SH-SY5Y (cell line): ENCODE data around the gene TFE3.

Source experiments
- GATA2 ChIP-seq: IDR thresholded peaks from 2 replicates; pipeline ENCODE4 v1.6.1; 2011; ENCODE audit warnings: mild to moderate bottlenecking, low read depth, low read length
- GATA3 ChIP-seq: IDR thresholded peaks from 2 replicates; pipeline ENCODE4 v1.6.1; 2011; ENCODE audit warnings: low read depth, mild to moderate bottlenecking, low read length, moderate library complexity

The TFE3 gene

DNA sequence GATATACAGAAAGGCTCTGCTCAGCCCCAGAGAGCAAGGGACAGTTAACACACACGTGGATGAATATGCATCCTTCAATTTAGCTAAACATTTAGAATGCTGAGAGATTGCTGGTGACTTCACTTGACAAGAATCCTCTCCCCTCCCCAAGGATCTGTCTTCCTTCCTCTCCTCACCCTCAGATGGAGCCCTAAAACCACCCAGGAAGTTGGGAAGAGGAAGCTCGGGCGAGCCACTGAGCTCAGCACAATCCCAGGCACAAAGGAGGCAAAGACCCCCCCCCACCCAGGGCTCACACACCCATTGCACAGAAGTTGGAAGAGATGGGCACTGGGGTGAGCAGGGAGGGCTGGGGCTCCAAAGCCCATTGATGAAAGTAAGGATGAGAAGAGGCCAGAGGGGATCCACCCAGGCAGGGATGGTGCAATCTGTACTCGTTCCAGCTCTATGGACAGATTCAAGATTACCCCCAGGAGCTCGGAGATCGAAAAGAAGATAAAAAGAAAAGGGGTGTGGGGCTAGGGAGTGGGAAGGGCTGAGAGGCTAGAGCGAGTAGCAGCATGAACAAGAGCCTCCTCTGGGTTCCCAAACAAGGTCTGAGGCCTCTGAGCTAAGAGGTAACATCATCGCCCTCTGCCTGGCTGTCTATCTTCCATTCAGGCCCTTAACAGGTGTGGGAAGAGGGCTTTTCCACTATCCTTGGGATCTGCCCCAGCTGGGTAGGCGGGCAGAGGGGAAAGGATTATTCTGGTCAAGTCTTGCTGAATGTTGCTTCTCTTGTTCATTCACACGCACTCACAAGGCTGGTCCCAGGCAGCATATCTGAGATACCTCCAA lies 1.2 kb downstream of the TFE3 start:
- TF ChIP-seq GATA3 (no peak), GATA2 (peak; percentile 24; the same call in 1 of the 2 replicates)

DNA sequence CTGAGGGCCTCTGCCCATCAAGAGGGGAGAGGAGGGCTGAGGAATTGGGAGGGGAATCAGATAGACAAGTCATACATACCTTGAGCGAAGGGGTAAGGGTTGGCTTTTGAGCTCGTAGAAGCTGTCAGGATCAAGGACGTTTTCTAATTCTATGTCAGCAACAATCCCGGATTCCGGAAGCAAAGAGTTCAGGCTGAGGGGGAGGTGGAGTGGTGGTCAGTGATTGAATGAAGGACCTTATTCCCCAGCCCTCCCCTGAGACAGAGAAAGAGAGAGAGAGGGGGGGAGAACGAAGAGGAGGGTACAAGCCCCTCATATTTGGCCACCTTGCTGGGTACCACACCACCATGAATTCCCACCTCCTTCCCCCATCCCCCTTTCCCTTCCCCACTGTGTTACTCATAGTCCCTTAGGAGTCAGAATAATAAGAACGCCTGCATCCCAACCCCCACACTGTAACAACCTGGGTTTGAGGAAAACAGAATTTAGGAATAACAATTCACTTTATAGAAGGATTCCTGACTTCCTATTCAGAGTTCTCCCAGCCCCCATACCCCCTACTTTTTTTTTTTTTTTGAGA lies 2.7 kb downstream of the TFE3 start:
- TF ChIP-seq GATA2 (no peak), GATA3 (no peak)

DNA sequence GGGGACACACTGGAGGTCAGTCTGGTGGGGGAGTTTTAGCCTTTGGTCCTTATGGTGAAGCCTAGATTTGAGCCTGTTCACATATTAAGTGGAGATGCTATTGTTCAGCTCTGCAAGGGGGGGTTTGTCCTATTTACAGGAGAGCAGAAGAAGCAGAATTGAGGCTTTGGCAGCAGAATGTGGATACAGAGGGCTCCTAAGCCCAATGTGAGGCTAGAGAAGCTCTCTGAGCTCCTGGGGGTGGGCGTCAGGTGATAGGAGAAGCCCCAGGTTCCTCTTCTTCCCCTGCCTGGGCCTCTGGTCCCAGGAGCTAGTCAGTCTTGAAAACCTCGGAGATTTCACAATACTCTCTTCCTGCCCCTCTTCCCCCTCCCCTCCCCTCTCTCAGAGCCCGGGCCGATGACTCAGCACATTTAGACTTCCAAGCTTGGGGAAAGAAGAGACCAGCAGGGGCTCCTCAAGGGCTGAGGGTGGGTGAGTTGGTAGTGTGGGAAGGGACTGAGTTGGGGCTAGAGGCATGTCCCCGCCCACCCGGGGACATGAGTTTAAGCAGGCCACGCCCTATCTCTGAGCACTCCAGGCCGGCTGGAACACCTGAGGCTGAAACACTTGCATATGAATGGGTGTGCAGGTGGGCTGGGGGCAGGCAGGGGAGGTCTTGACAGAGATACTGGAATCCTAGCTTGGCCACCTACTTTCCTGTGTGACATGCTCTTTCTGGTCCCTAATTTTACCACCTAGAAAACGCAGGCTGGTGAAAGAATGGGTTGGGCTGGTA lies 3.4 kb downstream of the TFE3 start:
- TF ChIP-seq GATA2 (no peak), GATA3 (no peak)

DNA sequence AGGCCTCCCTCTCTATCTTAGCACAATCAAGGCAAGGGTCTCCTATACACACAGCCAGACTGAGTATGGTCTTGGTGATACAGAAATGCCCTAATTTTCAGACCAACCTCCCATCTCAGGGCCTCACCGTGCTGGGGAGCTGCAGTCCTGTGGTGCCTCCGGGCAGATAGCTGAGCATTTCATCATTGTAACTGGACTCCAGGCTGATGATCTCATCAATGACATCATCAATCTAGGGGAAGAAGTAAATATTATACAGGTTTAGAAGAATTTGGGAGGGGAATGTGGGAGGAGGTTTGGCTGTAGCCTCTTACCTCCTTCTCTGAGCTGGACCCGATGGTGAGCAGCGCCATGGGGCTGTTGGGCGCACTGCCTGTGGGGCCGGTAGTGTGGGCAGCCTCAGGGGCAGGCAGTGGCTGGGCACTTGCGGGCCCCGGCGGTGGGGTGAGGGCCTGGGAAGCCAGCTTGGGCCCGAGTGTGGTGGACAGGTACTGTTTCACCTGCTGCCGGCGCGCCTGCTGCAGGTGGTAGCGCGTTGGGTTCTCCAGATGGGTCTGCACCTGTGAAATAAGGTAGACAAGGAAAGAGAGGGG lies 5.2 kb downstream of the TFE3 start:
- TF ChIP-seq GATA2: no peak
- TF ChIP-seq GATA3: no peak

DNA sequence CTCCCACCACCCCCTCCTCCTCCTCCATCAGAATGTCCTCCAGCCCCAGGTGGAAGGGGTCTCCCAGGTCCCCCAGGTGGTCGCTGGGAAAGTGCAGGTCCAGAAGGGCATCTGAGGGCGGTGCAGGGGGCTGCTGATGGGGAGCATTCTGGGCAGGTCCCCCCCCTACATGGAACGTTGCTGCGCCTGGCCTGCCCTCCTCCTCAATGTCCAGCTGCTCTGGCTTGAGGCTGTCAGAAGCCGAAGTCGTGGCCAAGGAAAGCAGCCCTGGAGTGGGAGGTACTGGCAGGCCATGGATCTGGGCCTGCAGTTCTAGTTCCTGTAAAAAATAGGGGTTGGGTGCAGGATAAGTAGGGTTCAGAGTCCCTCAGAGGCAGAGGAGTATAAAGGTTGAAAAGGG lies 12.9 kb downstream of the TFE3 start:
- TF ChIP-seq GATA3: no peak
- TF ChIP-seq GATA2: no peak

DNA sequence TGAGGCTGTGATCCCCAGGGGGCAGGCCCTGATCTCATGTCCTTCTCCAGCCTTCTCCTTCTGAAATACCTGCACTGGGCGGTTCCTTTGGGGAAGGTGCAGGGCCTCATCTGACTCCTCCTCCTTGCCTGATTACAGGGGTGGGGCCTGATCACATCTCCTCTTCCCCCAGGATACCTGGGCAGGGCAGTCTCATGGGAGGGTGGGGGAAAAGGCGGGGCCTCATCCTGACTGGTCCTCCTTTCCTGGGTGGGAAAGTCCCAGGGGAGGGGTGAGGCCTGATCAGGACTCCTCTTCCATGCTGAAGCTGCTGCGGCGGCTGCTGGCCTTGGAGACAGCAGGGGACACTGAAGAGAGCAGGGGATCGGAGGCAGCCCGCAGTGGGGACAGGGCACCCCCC lies 13.3 kb downstream of the TFE3 start:
- TF ChIP-seq GATA3 (no peak), GATA2 (no peak)

DNA sequence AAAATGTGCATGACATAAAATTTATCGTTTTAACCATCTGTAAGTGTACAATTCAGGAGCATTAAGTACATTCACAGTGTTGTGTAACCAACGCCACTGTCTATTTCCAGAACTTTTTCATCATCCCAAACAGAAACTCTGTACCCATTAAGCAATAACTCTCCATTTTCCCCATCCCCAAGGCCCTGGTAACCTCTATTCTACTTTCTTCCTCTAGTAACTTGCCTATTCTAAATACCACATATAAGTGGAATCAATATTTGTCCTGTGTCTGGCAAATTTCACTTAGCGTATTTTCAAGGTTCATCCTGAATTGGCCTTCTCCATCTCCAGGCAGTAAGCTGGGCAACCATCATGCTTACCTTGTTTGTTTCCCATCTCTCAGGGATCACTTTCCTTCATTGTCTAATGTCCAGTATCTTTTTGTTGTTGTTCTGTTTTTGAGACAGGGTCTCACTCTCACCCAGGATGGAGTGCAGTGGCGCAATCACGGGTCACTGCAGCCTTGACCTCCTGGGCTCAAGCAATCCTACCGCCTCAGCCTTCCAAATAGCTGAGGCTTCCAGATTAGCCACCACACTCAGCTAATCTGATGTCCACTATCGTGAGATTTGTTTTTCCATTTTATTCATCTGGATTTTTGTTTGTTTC lies 23.4 kb downstream of the TFE3 start:
- TF ChIP-seq GATA3 (no peak), GATA2 (no peak)

GRCh38 chrX:49019050-49019449 lies 24.1 kb downstream of the TFE3 start:
- TF ChIP-seq GATA3 (no peak), GATA2 (no peak)

GRCh38 chrX:49003696-49004095 lies 39.5 kb downstream of the TFE3 start:
- TF ChIP-seq GATA3 (no peak), GATA2 (no peak)

DNA sequence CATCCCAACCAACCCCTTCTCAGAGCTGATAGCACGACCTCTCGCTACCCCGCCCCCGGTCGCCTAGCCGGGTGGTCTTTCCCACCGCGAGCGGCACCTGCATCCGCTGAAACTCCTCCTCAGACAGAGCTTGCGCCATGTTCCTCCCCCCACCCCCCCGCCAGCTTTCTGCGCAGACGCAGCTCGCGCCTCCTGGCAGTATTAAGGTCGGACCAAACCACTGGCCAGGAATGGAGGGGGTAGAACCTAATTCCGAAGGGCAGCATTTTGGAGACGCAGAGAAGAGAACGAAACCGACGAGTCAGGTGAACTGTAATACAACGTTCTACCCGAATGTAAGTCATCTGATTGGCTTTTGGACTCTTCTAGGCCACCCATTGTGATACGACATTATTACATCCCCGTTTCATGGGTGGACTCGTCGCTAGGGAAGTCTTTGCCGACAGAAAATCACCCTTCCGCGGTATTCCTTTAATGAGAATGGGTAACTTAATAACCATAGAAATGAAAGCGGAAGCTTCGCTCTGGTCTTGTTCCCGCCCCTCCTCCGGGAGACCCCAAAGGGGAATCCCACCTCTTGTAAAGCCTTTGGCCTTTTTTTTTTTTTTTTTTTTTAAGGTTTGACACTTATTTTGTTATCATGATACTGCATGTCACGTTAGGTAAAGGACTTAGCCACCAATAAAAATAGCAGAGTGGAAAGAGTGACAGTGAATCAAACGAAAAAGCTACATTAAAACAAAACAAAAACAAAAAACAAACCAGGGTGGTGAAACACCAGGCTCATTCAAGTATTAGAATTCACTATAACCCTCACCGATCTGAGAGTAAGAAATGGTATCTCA lies 40.8 kb downstream of the TFE3 start, which contains the start of gene GRIPAP1:
TSS of gene GRIPAP1 (minus strand) at position 174 of the 845 bp plus-strand sequence. CDS start at position 139, 35 bp downstream.
- no peak for TF ChIP-seq GATA2

GRCh38 chrX:49001521-49002090 lies 41.6 kb downstream of the TFE3 start:
- TF ChIP-seq GATA3 (no peak), GATA2 (no peak)

- TF ChIP-seq GATA3: no peak
- no peak for TF ChIP-seq GATA2
These were observed 42.5 kb downstream of the TFE3 start for GRCh38 chrX:49000636-49001035.
